Measurements from ENCODE around the gene GGT1. TPM values are rescaled to one million over a fixed set of nuclear protein-coding genes. Genes with fewer than 3 reads are reported as not detected.

The GGT1 gene
- total RNA-seq, 1 experiment from 2014 or later: 14.0 TPM

- intact Hi-C loops (cut with micrococcal nuclease): no loop called here
- CTCF ChIA-PET: no interaction called here
- no peaks in the 10 kb centered on the region for H3K79me2 ChIP-seq (ENCODE audit: insufficient read depth, low read length)
- H3K4me1 ChIP-seq (ENCODE audit: control insufficient read depth in 1 of 2, insufficient read depth in 2 of 2, low read length in 2 of 2): no peaks in the 10 kb centered on the region
- no peak overlapping the region for H3K4me3 ChIP-seq (replicated peaks in 1 of 2; ENCODE audit: low read depth in 1 of 2, low read length in 2 of 2)
- H3K9me2 ChIP-seq (ENCODE audit: insufficient read depth): no peaks in the 10 kb centered on the region
- no peak overlapping the region for H3K27ac ChIP-seq (ENCODE audit: low read depth, low read length)
- BruUV-seq (replicated peaks): no TSS peak
- RAD21 ChIA-PET (ENCODE audit: low non-redundant PET in 1 of 2, low total read pairs in 2 of 2, uncharacterized antibody in 2 of 2, unreplicated experiment in 2 of 2): no interaction called here
- no peak overlapping the region for H3K4me2 ChIP-seq (ENCODE audit: low read length)
- no peaks in the 10 kb centered on the region for H3K27me3 ChIP-seq (ENCODE audit: insufficient read depth, low read length)
- no peak for TF ChIP-seq ELF1 (IDR thresholded peaks at IDR 0.05; ENCODE audit: borderline replicate concordance, low read depth)
- TF ChIP-seq RAD21 (IDR thresholded peaks at IDR 0.05; ENCODE audit: low read depth): no peak
- TF ChIP-seq MAX (IDR thresholded peaks at IDR 0.05): no peak
- no peak for TF ChIP-seq EZH2 (IDR thresholded peaks at IDR 0.05)
- TF ChIP-seq TCF7L2 (IDR thresholded peaks at IDR 0.05; ENCODE audit: borderline replicate concordance, extremely low read depth, insufficient read depth, insufficient read length): no peak
- POLR2A ChIA-PET: no interaction called here
- no peak for DNase-seq (ENCODE audit: low read depth, low spot score)
- no peak for ATAC-seq
- no peaks in the 10 kb centered on the region for H4K20me1 ChIP-seq (ENCODE audit: insufficient read depth)
- no peak overlapping the region for H2AFZ ChIP-seq (ENCODE audit: low read depth, low read length, poor library complexity, severe bottlenecking)
- H3K9me3 ChIP-seq (ENCODE audit: control insufficient read depth in 1 of 2, insufficient read depth in 1 of 2, low read depth in 1 of 2, low read length in 2 of 2): no peaks in the 10 kb centered on the region
- H3K9ac ChIP-seq (ENCODE audit: low read length): no peak overlapping the region
- peaks cover 4 to 11% of the 10 kb centered on the region in 2 experiments; a peak in 2 of 4 replicates for H3K36me3 ChIP-seq (ENCODE audit: control insufficient read depth in 1 of 2, insufficient read depth in 2 of 2, low read length in 2 of 2)
These were observed 23.8 kb upstream of the GGT1 start for GRCh38 chr22:24579258-24579601.

- H3K9ac ChIP-seq (ENCODE audit: low read length): no peak overlapping the region
- intact Hi-C loops (cut with micrococcal nuclease): no loop called here
- no peak for DNase-seq (ENCODE audit: low read depth, low spot score)
- peaks cover 4 to 7% of the 10 kb centered on the region in 2 experiments; a peak in 2 of 4 replicates for H3K36me3 ChIP-seq (ENCODE audit: control insufficient read depth in 1 of 2, insufficient read depth in 2 of 2, low read length in 2 of 2)
- ChIA-PET RAD21 (ENCODE audit: low non-redundant PET in 1 of 2, low total read pairs in 2 of 2, uncharacterized antibody in 2 of 2, unreplicated experiment in 2 of 2) (no interaction called here), POLR2A (no interaction called here), CTCF (no interaction called here)
- no peak overlapping the region for H2AFZ ChIP-seq (ENCODE audit: low read depth, low read length, poor library complexity, severe bottlenecking)
- H3K9me3 ChIP-seq (ENCODE audit: control insufficient read depth in 1 of 2, insufficient read depth in 1 of 2, low read depth in 1 of 2, low read length in 2 of 2): no peaks in the 10 kb centered on the region
- no peak overlapping the region for H3K4me2 ChIP-seq (ENCODE audit: low read length)
- H3K4me1 ChIP-seq (ENCODE audit: control insufficient read depth in 1 of 2, insufficient read depth in 2 of 2, low read length in 2 of 2): no peaks in the 10 kb centered on the region
- BruUV-seq (replicated peaks): no TSS peak
- no peaks in the 10 kb centered on the region for H3K9me2 ChIP-seq (ENCODE audit: insufficient read depth)
- no peaks in the 10 kb centered on the region for H3K79me2 ChIP-seq (ENCODE audit: insufficient read depth, low read length)
- no peaks in the 10 kb centered on the region for H3K27me3 ChIP-seq (ENCODE audit: insufficient read depth, low read length)
- TF ChIP-seq EZH2 (IDR thresholded peaks at IDR 0.05) (no peak), ZNF274 (IDR thresholded peaks at IDR 0.05; ENCODE audit: low read depth, low read length) (no peak)
- H3K27ac ChIP-seq (ENCODE audit: low read depth, low read length): no peak overlapping the region
- no peaks in the 10 kb centered on the region for H4K20me1 ChIP-seq (ENCODE audit: insufficient read depth)
- no peak overlapping the region for H3K4me3 ChIP-seq (replicated peaks in 1 of 2; ENCODE audit: low read depth in 1 of 2, low read length in 2 of 2)
- ATAC-seq: no peak
These were observed 22.7 kb upstream of the GGT1 start for GRCh38 chr22:24580276-24580675.
